ENCODE data around the gene TRAPPC2. TPM values are rescaled to one million over a fixed set of nuclear protein-coding genes. Genes with fewer than 3 reads are reported as not detected.

Gene TRAPPC2
- total RNA-seq, 1 experiment from 2014 or later, result 10.2 TPM

DNA sequence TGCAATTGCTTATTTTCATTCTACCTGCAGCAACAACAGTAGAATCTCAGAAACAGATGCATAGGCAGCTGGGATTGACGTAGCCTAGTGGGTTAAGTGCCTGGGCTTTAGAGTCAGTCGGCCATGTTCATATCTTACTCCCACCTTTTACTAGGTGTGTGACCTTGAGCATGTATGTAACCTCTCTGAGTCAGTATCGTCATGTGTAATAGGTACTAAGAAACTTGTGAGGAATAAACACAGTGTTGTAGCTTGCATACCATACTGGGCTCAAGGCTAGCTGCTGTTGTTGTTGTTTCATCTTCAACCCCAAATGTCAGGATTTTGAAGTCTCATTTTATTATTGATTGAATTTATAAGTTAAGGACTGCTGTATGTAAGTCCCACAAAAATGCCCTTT is 31.3 kb downstream of the TRAPPC2 start (continued):
- TF ChIP-seq ZBTB21 (CRISPR knock-in tag; IDR thresholded peaks at IDR 0.05; ENCODE audit: borderline replicate concordance), result no peak
- no peak for TF ChIP-seq NR3C1 (CRISPR knock-in tag; conservative IDR thresholded peaks at IDR 0.05; ENCODE audit: low read depth)
- TF ChIP-seq, protein P1, sequence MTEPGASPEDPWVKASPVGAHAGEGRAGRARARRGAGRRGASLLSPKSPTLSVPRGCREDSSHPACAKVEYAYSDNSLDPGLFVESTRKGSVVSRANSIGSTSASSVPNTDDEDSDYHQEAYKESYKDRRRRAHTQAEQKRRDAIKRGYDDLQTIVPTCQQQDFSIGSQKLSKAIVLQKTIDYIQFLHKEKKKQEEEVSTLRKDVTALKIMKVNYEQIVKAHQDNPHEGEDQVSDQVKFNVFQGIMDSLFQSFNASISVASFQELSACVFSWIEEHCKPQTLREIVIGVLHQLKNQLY (CRISPR knock-in tag; IDR thresholded peaks at IDR 0.05), result no peak
- TF ChIP-seq, protein P2, sequence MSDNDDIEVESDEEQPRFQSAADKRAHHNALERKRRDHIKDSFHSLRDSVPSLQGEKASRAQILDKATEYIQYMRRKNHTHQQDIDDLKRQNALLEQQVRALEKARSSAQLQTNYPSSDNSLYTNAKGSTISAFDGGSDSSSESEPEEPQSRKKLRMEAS (CRISPR knock-in tag; IDR thresholded peaks at IDR 0.05), result no peak
- TF ChIP-seq, protein P3, sequence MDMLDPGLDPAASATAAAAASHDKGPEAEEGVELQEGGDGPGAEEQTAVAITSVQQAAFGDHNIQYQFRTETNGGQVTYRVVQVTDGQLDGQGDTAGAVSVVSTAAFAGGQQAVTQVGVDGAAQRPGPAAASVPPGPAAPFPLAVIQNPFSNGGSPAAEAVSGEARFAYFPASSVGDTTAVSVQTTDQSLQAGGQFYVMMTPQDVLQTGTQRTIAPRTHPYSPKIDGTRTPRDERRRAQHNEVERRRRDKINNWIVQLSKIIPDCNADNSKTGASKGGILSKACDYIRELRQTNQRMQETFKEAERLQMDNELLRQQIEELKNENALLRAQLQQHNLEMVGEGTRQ (CRISPR knock-in tag; IDR thresholded peaks at IDR 0.05), result no peak
- TF ChIP-seq, protein P4, sequence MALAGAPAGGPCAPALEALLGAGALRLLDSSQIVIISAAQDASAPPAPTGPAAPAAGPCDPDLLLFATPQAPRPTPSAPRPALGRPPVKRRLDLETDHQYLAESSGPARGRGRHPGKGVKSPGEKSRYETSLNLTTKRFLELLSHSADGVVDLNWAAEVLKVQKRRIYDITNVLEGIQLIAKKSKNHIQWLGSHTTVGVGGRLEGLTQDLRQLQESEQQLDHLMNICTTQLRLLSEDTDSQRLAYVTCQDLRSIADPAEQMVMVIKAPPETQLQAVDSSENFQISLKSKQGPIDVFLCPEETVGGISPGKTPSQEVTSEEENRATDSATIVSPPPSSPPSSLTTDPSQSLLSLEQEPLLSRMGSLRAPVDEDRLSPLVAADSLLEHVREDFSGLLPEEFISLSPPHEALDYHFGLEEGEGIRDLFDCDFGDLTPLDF (CRISPR knock-in tag; IDR thresholded peaks at IDR 0.05), result no peak
- no peak for TF ChIP-seq JUN (CRISPR knock-in tag; IDR thresholded peaks at IDR 0.05)
- no peak for TF ChIP-seq TEAD1 (CRISPR knock-in tag; IDR thresholded peaks at IDR 0.05)
- TF ChIP-seq OVOL2 (CRISPR knock-in tag; IDR thresholded peaks at IDR 0.05; ENCODE audit: borderline replicate concordance), result no peak

DNA sequence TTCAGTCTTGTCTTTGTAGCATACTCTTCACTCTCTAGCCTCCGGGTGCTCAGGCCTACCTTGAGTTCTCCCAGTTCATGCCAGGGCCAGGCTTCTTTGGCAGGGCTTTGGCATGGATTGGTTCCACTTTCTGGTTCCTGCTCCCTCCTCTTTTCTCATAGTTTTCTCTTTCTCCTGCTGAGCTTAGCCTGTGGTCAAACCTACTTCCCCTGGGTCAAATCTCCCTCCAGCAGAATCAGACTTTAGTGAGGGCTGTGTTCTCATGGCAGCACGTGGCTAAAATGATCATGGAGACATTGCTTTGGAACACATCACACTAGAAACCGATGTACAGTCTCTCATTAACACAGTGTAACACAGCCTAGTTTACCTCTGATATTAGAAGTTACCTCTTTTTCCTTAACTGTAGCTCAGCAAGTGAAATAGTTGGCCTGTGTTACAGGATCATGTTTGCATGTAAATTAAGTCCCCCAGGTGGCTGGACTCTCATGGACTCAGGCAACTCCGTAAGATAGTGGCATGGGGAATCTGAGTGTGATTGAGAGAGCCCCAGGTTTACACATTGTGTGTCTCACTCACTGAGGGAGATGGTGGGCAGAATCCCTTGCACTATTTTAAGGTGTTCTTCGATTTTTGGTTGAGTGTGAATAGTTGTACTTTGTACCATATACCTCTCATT is 32.2 kb downstream of the TRAPPC2 start:
- DNase-seq (ENCODE audit: low spot score) (no peak), ATAC-seq (no peak)
- TF ChIP-seq SOX15 (CRISPR knock-in tag; IDR thresholded peaks at IDR 0.05) (no peak), RORB (CRISPR knock-in tag; IDR thresholded peaks at IDR 0.05) (no peak), GRHL2 (CRISPR knock-in tag; IDR thresholded peaks at IDR 0.05; ENCODE audit: insufficient replicate concordance, severe bottlenecking) (no peak), SP1 (CRISPR knock-in tag; conservative IDR thresholded peaks at IDR 0.05) (no peak), IRF2 (CRISPR knock-in tag; IDR thresholded peaks at IDR 0.05; ENCODE audit: borderline replicate concordance, low read depth) (no peak), TP53 (CRISPR knock-in tag; IDR thresholded peaks at IDR 0.05) (no peak), TEAD1 (CRISPR knock-in tag; IDR thresholded peaks at IDR 0.05) (no peak), JAZF1 (CRISPR knock-in tag; IDR thresholded peaks at IDR 0.05) (no peak)
- TF ChIP-seq, protein P5, sequence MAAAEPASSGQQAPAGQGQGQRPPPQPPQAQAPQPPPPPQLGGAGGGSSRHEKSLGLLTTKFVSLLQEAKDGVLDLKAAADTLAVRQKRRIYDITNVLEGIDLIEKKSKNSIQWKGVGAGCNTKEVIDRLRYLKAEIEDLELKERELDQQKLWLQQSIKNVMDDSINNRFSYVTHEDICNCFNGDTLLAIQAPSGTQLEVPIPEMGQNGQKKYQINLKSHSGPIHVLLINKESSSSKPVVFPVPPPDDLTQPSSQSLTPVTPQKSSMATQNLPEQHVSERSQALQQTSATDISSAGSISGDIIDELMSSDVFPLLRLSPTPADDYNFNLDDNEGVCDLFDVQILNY (CRISPR knock-in tag; IDR thresholded peaks at IDR 0.05), result no peak
- TF ChIP-seq, protein P6, sequence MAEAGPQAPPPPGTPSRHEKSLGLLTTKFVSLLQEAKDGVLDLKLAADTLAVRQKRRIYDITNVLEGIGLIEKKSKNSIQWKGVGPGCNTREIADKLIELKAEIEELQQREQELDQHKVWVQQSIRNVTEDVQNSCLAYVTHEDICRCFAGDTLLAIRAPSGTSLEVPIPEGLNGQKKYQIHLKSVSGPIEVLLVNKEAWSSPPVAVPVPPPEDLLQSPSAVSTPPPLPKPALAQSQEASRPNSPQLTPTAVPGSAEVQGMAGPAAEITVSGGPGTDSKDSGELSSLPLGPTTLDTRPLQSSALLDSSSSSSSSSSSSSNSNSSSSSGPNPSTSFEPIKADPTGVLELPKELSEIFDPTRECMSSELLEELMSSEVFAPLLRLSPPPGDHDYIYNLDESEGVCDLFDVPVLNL (CRISPR knock-in tag; IDR thresholded peaks at IDR 0.05; ENCODE audit: borderline replicate concordance, low read depth), result no peak
- TF ChIP-seq, protein P7, sequence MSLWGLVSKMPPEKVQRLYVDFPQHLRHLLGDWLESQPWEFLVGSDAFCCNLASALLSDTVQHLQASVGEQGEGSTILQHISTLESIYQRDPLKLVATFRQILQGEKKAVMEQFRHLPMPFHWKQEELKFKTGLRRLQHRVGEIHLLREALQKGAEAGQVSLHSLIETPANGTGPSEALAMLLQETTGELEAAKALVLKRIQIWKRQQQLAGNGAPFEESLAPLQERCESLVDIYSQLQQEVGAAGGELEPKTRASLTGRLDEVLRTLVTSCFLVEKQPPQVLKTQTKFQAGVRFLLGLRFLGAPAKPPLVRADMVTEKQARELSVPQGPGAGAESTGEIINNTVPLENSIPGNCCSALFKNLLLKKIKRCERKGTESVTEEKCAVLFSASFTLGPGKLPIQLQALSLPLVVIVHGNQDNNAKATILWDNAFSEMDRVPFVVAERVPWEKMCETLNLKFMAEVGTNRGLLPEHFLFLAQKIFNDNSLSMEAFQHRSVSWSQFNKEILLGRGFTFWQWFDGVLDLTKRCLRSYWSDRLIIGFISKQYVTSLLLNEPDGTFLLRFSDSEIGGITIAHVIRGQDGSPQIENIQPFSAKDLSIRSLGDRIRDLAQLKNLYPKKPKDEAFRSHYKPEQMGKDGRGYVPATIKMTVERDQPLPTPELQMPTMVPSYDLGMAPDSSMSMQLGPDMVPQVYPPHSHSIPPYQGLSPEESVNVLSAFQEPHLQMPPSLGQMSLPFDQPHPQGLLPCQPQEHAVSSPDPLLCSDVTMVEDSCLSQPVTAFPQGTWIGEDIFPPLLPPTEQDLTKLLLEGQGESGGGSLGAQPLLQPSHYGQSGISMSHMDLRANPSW (CRISPR knock-in tag; conservative IDR thresholded peaks at IDR 0.05; ENCODE audit: low read depth), result no peak
- TF ChIP-seq, protein P8, sequence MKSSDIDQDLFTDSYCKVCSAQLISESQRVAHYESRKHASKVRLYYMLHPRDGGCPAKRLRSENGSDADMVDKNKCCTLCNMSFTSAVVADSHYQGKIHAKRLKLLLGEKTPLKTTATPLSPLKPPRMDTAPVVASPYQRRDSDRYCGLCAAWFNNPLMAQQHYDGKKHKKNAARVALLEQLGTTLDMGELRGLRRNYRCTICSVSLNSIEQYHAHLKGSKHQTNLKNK (CRISPR knock-in tag; IDR thresholded peaks at IDR 0.05), result no peak
- Mint-ChIP-seq H3K9me3 (no peaks in the 10 kb centered on the region), H3K27me3 (ENCODE audit: low read depth) (no peaks in the 10 kb centered on the region), H3K4me3 (no peak overlapping the region), H3K4me1 (peaks cover 23% of the 10 kb centered on the region), H3K27ac (peak overlapping the region; percentile 39; the same call in 1 of the 2 replicates), H3K36me3 (no peaks in the 10 kb centered on the region; the same call in 1 of the 2 replicates)
- CTCF ChIA-PET, result no interaction called here
- POLR2A ChIA-PET, result no interaction called here

All from WTC11 (cell line).